Hepatocyte (in vitro differentiated cells): Measurements from ENCODE around the gene BOLA3. TPM values are rescaled to one million over a fixed set of nuclear protein-coding genes. Genes with fewer than 3 reads are reported as not detected.

Experiments
- DNase-seq: peaks from one replicate; pipeline ENCODE4 v3.0.0-alpha.2; 2016; ENCODE audit warnings: low spot score
- H2AFZ ChIP-seq: fragments of 200-600 bp; sonication (generic); 2 replicates; pipeline ENCODE4 v1.6.0; 2016; ENCODE audit warnings: antibody characterized with exemption, mild to moderate bottlenecking
- H3K27ac ChIP-seq: fragments of 200-600 bp; sonication (generic); 2 replicates; pipeline ENCODE4 v1.5.1; 2016; ENCODE audit warnings: mild to moderate bottlenecking
- H3K27me3 ChIP-seq: fragments of 200-600 bp; sonication (generic); 2 replicates; pipeline ENCODE4 v1.6.1; 2016
- H3K36me3 ChIP-seq: fragments of 200-600 bp; sonication (generic); replicated peaks from 2 replicates; pipeline ENCODE4 v1.5.1; 2016; ENCODE audit warnings: low read depth; ENCODE audit not compliant: insufficient read depth
- H3K4me1 ChIP-seq: fragments of 200-600 bp; sonication (generic); 2 replicates; pipeline ENCODE4 v1.5.1; 2016; ENCODE audit warnings: mild to moderate bottlenecking, moderate library complexity; ENCODE audit not compliant: insufficient read depth
- H3K4me2 ChIP-seq: fragments of 200-600 bp; sonication (generic); 2 replicates; pipeline ENCODE4 v1.6.0; 2016
- H3K4me3 ChIP-seq: fragments of 200-600 bp; sonication (generic); 2 replicates; pipeline ENCODE4 v1.5.1; 2016; ENCODE audit warnings: mild to moderate bottlenecking
- H3K79me2 ChIP-seq: fragments of 200-600 bp; sonication (generic); 2 replicates; pipeline ENCODE4 v1.6.0; 2017; ENCODE audit warnings: mild to moderate bottlenecking
- H3K9me2 ChIP-seq: fragments of 200-600 bp; sonication (generic); replicated peaks from 2 replicates; pipeline ENCODE4 v1.6.0; 2017; ENCODE audit warnings: mild to moderate bottlenecking; ENCODE audit not compliant: insufficient read depth
- H3K9me3 ChIP-seq: fragments of 200-600 bp; sonication (generic); 2 replicates; pipeline ENCODE4 v1.5.1; 2016; ENCODE audit warnings: low read depth, mild to moderate bottlenecking
- H4K20me1 ChIP-seq: fragments of 200-600 bp; sonication (generic); 2 replicates; pipeline ENCODE4 v1.6.0; 2016; ENCODE audit warnings: mild to moderate bottlenecking; ENCODE audit not compliant: insufficient read depth, poor library complexity, severe bottlenecking
- CTCF ChIP-seq: fragments of 200-600 bp; sonication (generic); IDR thresholded peaks from 2 replicates; pipeline ENCODE4 v1.5.1; 2016; ENCODE audit warnings: antibody characterized with exemption, mild to moderate bottlenecking; ENCODE audit not compliant: poor library complexity
- EZH2 ChIP-seq: fragments of 200-600 bp; sonication (generic); IDR thresholded peaks from 2 replicates; pipeline ENCODE4 v1.6.1; 2016; ENCODE audit warnings: antibody characterized with exemption, mild to moderate bottlenecking, borderline replicate concordance
- EZH2phosphoT487 ChIP-seq: fragments of 200-600 bp; sonication (generic); IDR thresholded peaks from one replicate; pipeline ENCODE4 v1.6.1; 2018; ENCODE audit warnings: antibody characterized with exemption, mild to moderate bottlenecking, low read depth, moderate library complexity; ENCODE audit not compliant: unreplicated experiment, severe bottlenecking
- WGBS: methylation state at CpG from one replicate; pipeline ENCODE4 v1.1.6; 2016; ENCODE audit warnings: low lambda C conversion rate; ENCODE audit errors: missing lambda C conversion rate; 5-methylcytosine and 5-hydroxymethylcytosine counted together
- polyA plus RNA-seq: library from polyadenylated mRNA; unstranded; fragments of >200 nt; fragmentation: Nextera tagmentation; extraction: Ambion mirVana; gene quantifications from 2 replicates; pipeline ENCODE4 v1.2.1, GENCODE V29; 2016
- total RNA-seq: library from RNA; depleted of rRNA; stranded (reverse); fragments of >200 nt; gene quantifications from 2 replicates; pipeline ENCODE4 v1.2.3, GENCODE V29; 2014

The BOLA3 gene
- total and polyA plus RNA-seq, 2 experiments from 2014 or later = 43.8 to 56.3 TPM

GRCh38 chr2:74174909-74175308, 27.2 kb upstream of the BOLA3 start:
- no peak for DNase-seq

GRCh38 chr2:74168739-74169138, 21.0 kb upstream of the BOLA3 start:
- H4K20me1 ChIP-seq = peaks cover 16% of the 10 kb centered on the region
- peaks cover 89% of the 10 kb centered on the region for H3K79me2 ChIP-seq
- no peaks in the 10 kb centered on the region for H3K9me2 ChIP-seq
- no peak overlapping the region for H3K27ac ChIP-seq
- no peaks in the 10 kb centered on the region for H3K36me3 ChIP-seq
- no peak for TF ChIP-seq EZH2
- TF ChIP-seq EZH2phosphoT487 = no peak
- no peak for TF ChIP-seq CTCF
- DNase-seq = no peak
- H3K4me3 ChIP-seq = no peak overlapping the region
- no peak overlapping the region for H3K4me2 ChIP-seq
- no peaks in the 10 kb centered on the region for H3K9me3 ChIP-seq
- H3K4me1 ChIP-seq = no peaks in the 10 kb centered on the region
- 74% methylated on average over 2 of the region's 2 CpGs for WGBS
- H2AFZ ChIP-seq = no peak overlapping the region
- no peaks in the 10 kb centered on the region for H3K27me3 ChIP-seq

More at GRCh38 chr2:74174909-74175308, 27.2 kb upstream of the BOLA3 start:
- no peaks in the 10 kb centered on the region for H3K36me3 ChIP-seq
- H3K9me3 ChIP-seq = no peaks in the 10 kb centered on the region
- no peak overlapping the region for H3K27ac ChIP-seq
- peaks cover 7% of the 10 kb centered on the region for H3K4me1 ChIP-seq
- H3K4me3 ChIP-seq = no peak overlapping the region
- H3K4me2 ChIP-seq = no peak overlapping the region
- TF ChIP-seq EZH2 = no peak
- TF ChIP-seq EZH2phosphoT487 = no peak
- TF ChIP-seq CTCF = no peak
- H3K27me3 ChIP-seq = no peaks in the 10 kb centered on the region
- peaks cover 56% of the 10 kb centered on the region for H4K20me1 ChIP-seq
- peaks cover 82% of the 10 kb centered on the region for H3K79me2 ChIP-seq
- no peaks in the 10 kb centered on the region for H3K9me2 ChIP-seq
- no peak overlapping the region for H2AFZ ChIP-seq
- 100% methylated on average over 1 of the region's 1 CpG for WGBS

- peaks cover 3% of the 10 kb centered on the region for H4K20me1 ChIP-seq
- WGBS = 96% methylated on average over 1 of the region's 1 CpG
- H3K79me2 ChIP-seq = peaks cover 76% of the 10 kb centered on the region
- H3K4me2 ChIP-seq = no peak overlapping the region
- no peaks in the 10 kb centered on the region for H3K4me1 ChIP-seq
- TF ChIP-seq CTCF = no peak
- TF ChIP-seq EZH2 = no peak
- no peaks in the 10 kb centered on the region for H3K9me2 ChIP-seq
- no peak overlapping the region for H2AFZ ChIP-seq
- H3K27ac ChIP-seq = no peak overlapping the region
- DNase-seq = no peak
- H3K9me3 ChIP-seq = no peaks in the 10 kb centered on the region
- H3K4me3 ChIP-seq = no peak overlapping the region
- H3K36me3 ChIP-seq = no peaks in the 10 kb centered on the region
- no peaks in the 10 kb centered on the region for H3K27me3 ChIP-seq
Observed at GRCh38 chr2:74164761-74165160, 17.0 kb upstream of the BOLA3 start.

- WGBS = 96% methylated on average over 6 of the region's 6 CpGs
- no peak overlapping the region for H3K27ac ChIP-seq
- H3K27me3 ChIP-seq = no peaks in the 10 kb centered on the region
- no peaks in the 10 kb centered on the region for H3K36me3 ChIP-seq
- H3K9me2 ChIP-seq = no peaks in the 10 kb centered on the region
- DNase-seq = no peak
- no peak overlapping the region for H3K4me3 ChIP-seq
- no peak overlapping the region for H2AFZ ChIP-seq
- H3K4me1 ChIP-seq = no peaks in the 10 kb centered on the region
- peaks cover 64% of the 10 kb centered on the region for H3K79me2 ChIP-seq
- peaks cover 3% of the 10 kb centered on the region for H4K20me1 ChIP-seq
- TF ChIP-seq EZH2 (no peak), EZH2phosphoT487 (no peak), CTCF (no peak)
- no peak overlapping the region for H3K4me2 ChIP-seq
- H3K9me3 ChIP-seq = no peaks in the 10 kb centered on the region
Observed at GRCh38 chr2:74162951-74163350, 15.2 kb upstream of the BOLA3 start.
